AG04450 (cell line): ENCODE results near the gene RASGRP2. TPM values are rescaled to one million over a fixed set of nuclear protein-coding genes. Genes with fewer than 3 reads are reported as not detected.

Experiments
- CTCF ChIA-PET: fragments of 300-600, 350-600 bp; formaldehyde crosslinking; extraction: SDS; loops from one replicate; lab custom pipeline; 2022; ENCODE audit warnings: antibody characterized with exemption, inconsistent platforms; lab: Charles Lee
- POLR2A ChIA-PET: fragments of 350-600 bp; formaldehyde crosslinking; extraction: SDS; loops from one replicate; lab custom pipeline; 2021; ENCODE audit warnings: antibody characterized with exemption, inconsistent platforms; lab: Yijun Ruan, JAX
- DNase-seq: peaks from one replicate; pipeline ENCODE4 v3.0.0-alpha.2; 2011; ENCODE audit warnings: low read depth, low spot score
- H3K27ac ChIP-seq: one replicate; pipeline ENCODE4 v1.5.1; 2012; ENCODE audit warnings: low read depth, low read length, control low read depth
- H3K27me3 ChIP-seq: one replicate; pipeline ENCODE4 v1.6.0; 2012; ENCODE audit warnings: low read length; ENCODE audit not compliant: control insufficient read depth, insufficient read depth
- H3K4me3 ChIP-seq: 2 replicates; pipeline ENCODE4 v1.5.1; 2011; ENCODE audit warnings: mild to moderate bottlenecking, low read depth, low read length, control low read depth
- H3K9me3 ChIP-seq: 2 replicates; pipeline ENCODE4 v1.5.1; 2012; ENCODE audit warnings: low read length; ENCODE audit not compliant: control insufficient read depth, insufficient read depth
- CTCF ChIP-seq: IDR thresholded peaks from 2 replicates; pipeline ENCODE4 v1.5.1; 2011; ENCODE audit warnings: low read depth, low read length, control low read depth, inconsistent platforms
- polyA plus RNA-seq: library from polyadenylated mRNA; depleted of rRNA; stranded (reverse); fragments of >200 nt; gene quantifications from 2 replicates; pipeline ENCODE4 v1.2.3, GENCODE V29; 2011

The RASGRP2 gene
- polyA plus RNA-seq, 1 experiment, result 0.43 TPM

DNA sequence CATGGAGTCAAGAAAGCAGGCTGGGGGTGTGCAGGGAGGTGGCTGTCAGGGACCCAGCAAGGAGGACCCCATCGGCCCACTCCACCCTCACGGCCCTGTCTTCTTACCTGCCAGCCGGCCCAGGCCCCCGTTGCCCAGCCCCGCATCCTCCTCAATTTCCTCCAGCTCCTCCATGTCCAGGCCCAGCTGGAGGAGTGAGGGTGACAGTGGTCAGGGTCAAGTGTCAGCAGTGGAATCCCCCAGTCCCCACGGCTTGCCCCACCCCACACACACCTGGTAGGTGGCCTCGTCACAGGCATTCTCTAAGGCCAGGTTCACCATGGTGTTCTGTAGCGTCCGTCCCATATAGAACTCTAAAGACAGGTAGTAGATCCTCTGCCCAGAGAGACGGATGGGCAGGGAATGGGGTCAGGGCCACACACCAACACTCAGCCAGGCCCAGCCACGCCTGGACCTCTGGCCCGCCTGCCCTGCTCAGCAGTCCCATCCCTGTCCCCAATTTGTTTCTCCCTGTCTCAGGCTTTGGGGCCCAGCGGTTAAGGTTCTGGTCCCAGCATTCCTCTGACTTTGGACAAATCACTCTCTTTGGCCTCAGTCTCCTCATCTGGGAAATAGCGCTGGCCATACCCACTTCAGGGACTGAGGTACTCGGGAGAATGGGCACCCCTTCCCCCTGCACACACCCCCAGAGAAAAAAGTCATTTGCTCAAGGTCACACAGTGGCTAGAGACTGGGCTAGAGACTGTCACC lies 14.6 kb upstream of the RASGRP2 start:
- no peak for TF ChIP-seq CTCF
- no peaks in the 10 kb centered on the region for H3K27me3 ChIP-seq
- H3K27ac ChIP-seq, result no peak overlapping the region
- ChIA-PET POLR2A (no interaction called here), CTCF (interaction anchor here (0.6 to 1.2 kb wide), 2 partner anchors 15 to 17 kb away, joined by 3 to 4 read pairs; no protein-coding TSS in a partner anchor)
- no peaks in the 10 kb centered on the region; the same call in 1 of the 2 replicates for H3K9me3 ChIP-seq
- H3K4me3 ChIP-seq, result no peak overlapping the region
- no peak for DNase-seq

GRCh38 chr11:64757549-64758329 lies 13.8 kb upstream of the RASGRP2 start:
- DNase-seq, result no peak
- no peak for TF ChIP-seq CTCF
- no peaks in the 10 kb centered on the region; the same call in 1 of the 2 replicates for H3K9me3 ChIP-seq
- CTCF ChIA-PET, result no interaction called here
- POLR2A ChIA-PET, result no interaction called here
- H3K27ac ChIP-seq, result no peak overlapping the region
- no peak overlapping the region for H3K4me3 ChIP-seq
- H3K27me3 ChIP-seq, result no peaks in the 10 kb centered on the region

GRCh38 chr11:64755681-64756361 lies 11.9 kb upstream of the RASGRP2 start:
- TF ChIP-seq CTCF, result no peak
- POLR2A ChIA-PET, result no interaction called here
- CTCF ChIA-PET, result no interaction called here

GRCh38 chr11:64754919-64755662 lies 11.1 kb upstream of the RASGRP2 start:
- ChIA-PET POLR2A (no interaction called here), CTCF (no interaction called here)
- Histone ChIP-seq H3K9me3 (no peaks in the 10 kb centered on the region; the same call in 1 of the 2 replicates), H3K27me3 (no peaks in the 10 kb centered on the region), H3K4me3 (no peak overlapping the region), H3K27ac (no peak overlapping the region)
- no peak for DNase-seq
- no peak for TF ChIP-seq CTCF

More at GRCh38 chr11:64755681-64756361, 11.9 kb upstream of the RASGRP2 start:
- DNase-seq, result no peak
- Histone ChIP-seq H3K27ac (no peak overlapping the region), H3K27me3 (no peaks in the 10 kb centered on the region), H3K9me3 (no peaks in the 10 kb centered on the region; the same call in 1 of the 2 replicates), H3K4me3 (no peak overlapping the region)
